Measurements from ENCODE around the gene HACD2.

GRCh38 chr3:123559040-123559861, 25.6 kb downstream of the HACD2 start:
- TF ChIP-seq CTCF (IDR thresholded peaks at IDR 0.05; ENCODE audit: low read length) = peak; percentile 82
- TF ChIP-seq EZH2 (optimal IDR thresholded peaks at IDR 0.05; ENCODE audit: low read depth, low read length) = no peak
